HEK293 (cell line): ENCODE measurements around the gene XPNPEP2.

ENCODE experiments used
- TCF7L2 ChIP-seq: IDR thresholded peaks from 2 replicates; pipeline ENCODE4 v1.6.1; 2011; ENCODE audit warnings: low read depth, mild to moderate bottlenecking, inconsistent platforms, low read length, moderate library complexity, borderline replicate concordance
- ZSCAN18 ChIP-seq: fragments of 450-650 bp; formaldehyde crosslinking; IDR thresholded peaks from 2 replicates; pipeline ENCODE4 v1.5.1; 2016; ENCODE audit warnings: missing biosample characterization, missing genetic modification characterization

GRCh38 chrX:129721414-129721813 lies 17.4 kb upstream of the XPNPEP2 start:
- TF ChIP-seq TCF7L2 (no peak), ZSCAN18 (tag by site-specific recombination) (no peak)
